H1 (cell line): ENCODE results near the gene ITGB1BP1. TPM values are rescaled to one million over a fixed set of nuclear protein-coding genes. Genes with fewer than 3 reads are reported as not detected.

Source experiments
- CTCF ChIA-PET: fragments of 300-600 bp; sonication (Branson Sonifier 250); formaldehyde crosslinking; loops from one replicate; lab custom pipeline; 2021; ENCODE audit not compliant: partially characterized antibody; lab: Charles Lee
- POLR2A ChIA-PET: fragments of 300-600 bp; sonication (Branson Sonifier 250); formaldehyde crosslinking; loops from one replicate; lab custom pipeline; 2021; ENCODE audit warnings: inconsistent platforms; ENCODE audit not compliant: partially characterized antibody; lab: Charles Lee
- DNase-seq, 2 experiments: peaks; one replicate each; pipeline versions ENCODE4 v3.0.0 to v3.0.0-alpha.2; 2010 to 2022; ENCODE audit warnings: low spot score in 2 of 2, low read depth in 1 of 2, mixed read lengths in 1 of 2
- FAIRE-seq: peaks from 2 replicates; lab custom pipeline; 2011; peaks lifted over from hg19 to GRCh38; lab: Jason Lieb, UNC
- H2AFZ ChIP-seq: 2 replicates; pipeline ENCODE4 v1.8.1; 2012; ENCODE audit warnings: low read length, inconsistent platforms
- H2AK5ac ChIP-seq: 2 replicates; pipeline ENCODE4 v1.6.1; 2013; ENCODE audit warnings: low read depth, low read length
- H2BK120ac ChIP-seq: replicated peaks from 2 replicates; pipeline ENCODE3; 2013; ENCODE audit warnings: low read depth, low read length, inconsistent platforms
- H2BK12ac ChIP-seq: 2 replicates; pipeline ENCODE4 v1.6.1; 2013; ENCODE audit warnings: low read depth, low read length
- H2BK15ac ChIP-seq: 2 replicates; pipeline ENCODE4 v1.6.1; 2013; ENCODE audit warnings: low read length
- H2BK20ac ChIP-seq: 2 replicates; pipeline ENCODE4 v1.6.1; 2013; ENCODE audit warnings: low read length
- H2BK5ac ChIP-seq: 2 replicates; pipeline ENCODE4 v1.6.1; 2013; ENCODE audit warnings: low read depth, low read length
- H3K14ac ChIP-seq: 2 replicates; pipeline ENCODE4 v1.6.1; 2013; ENCODE audit warnings: inconsistent platforms; ENCODE audit not compliant: insufficient read length
- H3K18ac ChIP-seq: 2 replicates; pipeline ENCODE4 v1.6.1; 2013; ENCODE audit warnings: low read length; ENCODE audit errors: extremely low read depth
- H3K23ac ChIP-seq: 2 replicates; pipeline ENCODE4 v1.6.1; 2013; ENCODE audit warnings: inconsistent platforms; ENCODE audit not compliant: insufficient read length
- H3K23me2 ChIP-seq: 2 replicates; pipeline ENCODE4 v1.6.1; 2013; ENCODE audit warnings: low read depth, low read length
- H3K27ac ChIP-seq: 2 replicates; pipeline ENCODE4 v1.6.1; 2011; ENCODE audit warnings: low read depth, low read length, inconsistent platforms
- H3K27me3 ChIP-seq, 4 experiments: replicated peaks in 1 of 4; 1 replicate in 1 of 4; 2 replicates in 3 of 4; pipeline versions ENCODE4 v1.6.1 to v1.8.1; 2011 to 2013; ENCODE audit warnings: low read length in 3 of 4, mild to moderate bottlenecking in 3 of 4, inconsistent platforms in 2 of 4, mixed read lengths in 2 of 4, moderate library complexity in 1 of 4; ENCODE audit not compliant: control insufficient read depth in 3 of 4, insufficient read depth in 3 of 4; ENCODE audit errors: extremely low read depth in 1 of 4
- H3K36me3 ChIP-seq, 4 experiments: 2 replicates each; pipeline versions ENCODE4 v1.6.1 to v1.8.1; 2011 to 2013; ENCODE audit warnings: mild to moderate bottlenecking in 4 of 4, low read length in 3 of 4, moderate library complexity in 2 of 4, control low read depth in 1 of 4, inconsistent platforms in 1 of 4; ENCODE audit not compliant: insufficient read depth in 4 of 4, control insufficient read depth in 2 of 4
- H3K4ac ChIP-seq: replicated peaks from 2 replicates; pipeline ENCODE3; 2013; ENCODE audit warnings: low read length, low read depth, mixed read lengths, inconsistent platforms; ENCODE audit not compliant: insufficient read length
- H3K4me1 ChIP-seq, 4 experiments: replicated peaks in 1 of 4; 1 replicate in 1 of 4; 2 replicates in 3 of 4; pipeline versions ENCODE4 v1.6.1 to v1.8.1; 2011 to 2013; ENCODE audit warnings: low read length in 3 of 4, inconsistent platforms in 2 of 4, mixed read lengths in 1 of 4; ENCODE audit not compliant: insufficient read depth in 4 of 4, control insufficient read depth in 3 of 4
- H3K4me2 ChIP-seq, 2 experiments: 2 replicates each; pipeline versions ENCODE4 v1.6.1 to v1.8.1; 2011 to 2013; ENCODE audit warnings: low read depth in 2 of 2, low read length in 2 of 2, control low read depth in 1 of 2, inconsistent platforms in 1 of 2, mild to moderate bottlenecking in 1 of 2; ENCODE audit not compliant: insufficient read depth in 1 of 2
- H3K4me3 ChIP-seq, 4 experiments: fragments of 200-600, 300-600 bp in 1 of 4; sonication (generic), shearing (Covaris generic), sonication (Bioruptor Twin) in 1 of 4; 2 replicates each; pipeline versions ENCODE4 v1.5.1 to v1.8.1; 2011 to 2016; ENCODE audit warnings: low read length in 4 of 4, low read depth in 3 of 4, control low read depth in 2 of 4, inconsistent platforms in 2 of 4, mild to moderate bottlenecking in 2 of 4, mixed read lengths in 1 of 4, moderate library complexity in 1 of 4; ENCODE audit not compliant: insufficient read depth in 2 of 4; ENCODE audit errors: extremely low read depth in 1 of 4
- H3K56ac ChIP-seq: replicated peaks from 2 replicates; pipeline ENCODE3; 2013; ENCODE audit warnings: low read depth, mild to moderate bottlenecking, mixed read lengths, low read length, inconsistent platforms; ENCODE audit not compliant: insufficient read length
- H3K79me1 ChIP-seq: 2 replicates; pipeline ENCODE4 v1.6.1; 2013; ENCODE audit warnings: low read depth, low read length, control low read depth
- H3K79me2 ChIP-seq, 2 experiments: 2 replicates each; pipeline versions ENCODE4 v1.6.1 to v1.8.1; 2012 to 2013; ENCODE audit warnings: low read length in 2 of 2, mild to moderate bottlenecking in 2 of 2, inconsistent platforms in 1 of 2; ENCODE audit not compliant: insufficient read depth in 2 of 2, control insufficient read depth in 1 of 2
- H3K9ac ChIP-seq, 4 experiments: replicated peaks in 1 of 4; 1 replicate in 1 of 4; 2 replicates in 3 of 4; pipeline versions ENCODE4 v1.6.1 to v1.8.1; 2011 to 2013; ENCODE audit warnings: low read depth in 3 of 4, low read length in 3 of 4, control low read depth in 2 of 4, mild to moderate bottlenecking in 2 of 4, moderate library complexity in 2 of 4, inconsistent platforms in 1 of 4; ENCODE audit errors: extremely low read depth in 1 of 4
- H3K9me3 ChIP-seq, 2 experiments: 2 replicates each; pipeline versions ENCODE4 v1.6.1 to v1.8.1; 2012 to 2013; ENCODE audit warnings: mild to moderate bottlenecking in 2 of 2, moderate library complexity in 2 of 2, control low read depth in 1 of 2, inconsistent platforms in 1 of 2, low read depth in 1 of 2, low read length in 1 of 2, mixed read lengths in 1 of 2; ENCODE audit not compliant: insufficient read depth in 2 of 2
- H4K20me1 ChIP-seq, 2 experiments: replicated peaks in 1 of 2; 2 replicates each; pipeline versions ENCODE3 to v1.8.1; 2011 to 2013; ENCODE audit warnings: inconsistent platforms in 2 of 2, low read length in 2 of 2, mild to moderate bottlenecking in 1 of 2; ENCODE audit not compliant: insufficient read depth in 2 of 2, control insufficient read depth in 1 of 2
- H4K5ac ChIP-seq: 2 replicates; pipeline ENCODE4 v1.6.1; 2013; ENCODE audit warnings: low read length, low read depth, mixed read lengths, inconsistent platforms; ENCODE audit not compliant: insufficient read length
- H4K8ac ChIP-seq: 2 replicates; pipeline ENCODE4 v1.8.0; 2013; ENCODE audit warnings: mild to moderate bottlenecking, moderate library complexity, low read length, inconsistent platforms; ENCODE audit not compliant: insufficient read depth; ENCODE audit errors: extremely low read depth
- H4K91ac ChIP-seq: replicated peaks from 2 replicates; pipeline ENCODE3; 2013; ENCODE audit warnings: low read length, mixed read lengths, inconsistent platforms; ENCODE audit not compliant: insufficient read length
- BACH1 ChIP-seq: IDR thresholded peaks from 2 replicates; pipeline ENCODE4 v1.6.1; 2012; ENCODE audit warnings: low read length, improper control_type of control experiment
- EZH2 ChIP-seq: fragments of 200-600 bp; sonication (generic); IDR thresholded peaks from 2 replicates; pipeline ENCODE4 v1.7.1; 2012; ENCODE audit warnings: low read depth, mild to moderate bottlenecking, moderate library complexity, low read length, inconsistent platforms; ENCODE audit not compliant: severe bottlenecking
- PHF8 ChIP-seq: fragments of 200-600 bp; sonication (generic); conservative IDR thresholded peaks from 2 replicates; pipeline ENCODE4 v1.7.1; 2012; ENCODE audit warnings: low read depth, mild to moderate bottlenecking, inconsistent platforms, low read length, moderate library complexity
- RNF2 ChIP-seq: fragments of 200-900, 300-1000 bp; sonication (generic); IDR thresholded peaks from 2 replicates; pipeline ENCODE4 v1.7.1; 2016; ENCODE audit warnings: borderline replicate concordance, low read depth, mild to moderate bottlenecking, antibody characterized with exemption, low read length; ENCODE audit not compliant: poor library complexity, severe bottlenecking; ENCODE audit errors: missing control alignments
- SIX5 ChIP-seq: IDR thresholded peaks from 2 replicates; pipeline ENCODE4 v1.6.1; 2011; ENCODE audit warnings: mild to moderate bottlenecking, low read depth, low read length
- SP4 ChIP-seq: IDR thresholded peaks from 2 replicates; pipeline ENCODE4 v1.6.1; 2012; ENCODE audit warnings: low read length, inconsistent platforms
- SUZ12 ChIP-seq: fragments of 200-600 bp; sonication (generic); IDR thresholded peaks from 2 replicates; pipeline ENCODE4 v1.6.1; 2012; ENCODE audit warnings: mild to moderate bottlenecking, inconsistent platforms, low read length, moderate library complexity, mixed read lengths
- TBP ChIP-seq: IDR thresholded peaks from 2 replicates; pipeline ENCODE4 v1.6.1; 2011; ENCODE audit warnings: low read depth, low read length, improper control_type of control experiment
- ZNF274 ChIP-seq: IDR thresholded peaks from 2 replicates; pipeline ENCODE4 v1.7.0; 2012; ENCODE audit warnings: low read length, borderline replicate concordance; ENCODE audit errors: extremely low read depth
- WGBS, 2 experiments: shearing (Covaris generic) in 1 of 2; methylation state at CpG; one replicate each; pipeline versions ENCODE4 v1.1.6 to v1.1.7; 2013 to 2015; ENCODE audit warnings: low lambda C conversion rate in 2 of 2, mixed read lengths in 2 of 2, inconsistent platforms in 1 of 2, low coverage in 1 of 2, missing lambda C conversion rate in 1 of 2; ENCODE audit not compliant: insufficient replicate concordance in 2 of 2, insufficient coverage in 1 of 2, insufficient read length in 1 of 2; ENCODE audit errors: extremely low coverage in 1 of 2, missing lambda C conversion rate in 1 of 2; 5-methylcytosine and 5-hydroxymethylcytosine counted together
- polyA plus RNA-seq, 7 experiments: library from polyadenylated mRNA; depleted of rRNA in 3 of 7; stranded (reverse) in 5 of 7; unstranded in 2 of 7; fragments of >200 nt in 5 of 7; fragments of 200-250 nt in 2 of 7; gene quantifications; 1 replicate in 5 of 7; 2 replicates in 1 of 7; 4 replicates in 1 of 7; pipeline versions ENCODE4 v1.2.1 to v1.2.3, GENCODE V29; 2011 to 2013; ENCODE audit warnings: missing spikeins in 2 of 7, mixed read lengths in 2 of 7
- total RNA-seq: library from RNA; stranded (reverse); fragmentation: NEBNext Ultra II Directional; extraction: Animal tissue kit (Norgen Biotek cat#: 25700); gene quantifications from 2 replicates; pipeline ENCODE4 v1.2.1, GENCODE V29; 2021
- TF ChIP-seq, protein P1 (sequence below), 3 experiments: IDR thresholded peaks; 1 replicate in 2 of 3; 2 replicates in 1 of 3; pipeline versions ENCODE4 v1.5.1 to v1.6.1; 2011; ENCODE audit warnings: low read length in 3 of 3, mild to moderate bottlenecking in 3 of 3, inconsistent platforms in 2 of 3, low read depth in 1 of 3, moderate library complexity in 1 of 3; ENCODE audit not compliant: insufficient read depth in 1 of 3; ENCODE audit errors: control extremely low read depth in 1 of 3

The ITGB1BP1 gene
- total and polyA plus RNA-seq, 2 of the 8 experiments (the other 6 are each of a cell fraction or from before 2014, with no cell fraction given), result 16.1 to 45.4 TPM

DNA sequence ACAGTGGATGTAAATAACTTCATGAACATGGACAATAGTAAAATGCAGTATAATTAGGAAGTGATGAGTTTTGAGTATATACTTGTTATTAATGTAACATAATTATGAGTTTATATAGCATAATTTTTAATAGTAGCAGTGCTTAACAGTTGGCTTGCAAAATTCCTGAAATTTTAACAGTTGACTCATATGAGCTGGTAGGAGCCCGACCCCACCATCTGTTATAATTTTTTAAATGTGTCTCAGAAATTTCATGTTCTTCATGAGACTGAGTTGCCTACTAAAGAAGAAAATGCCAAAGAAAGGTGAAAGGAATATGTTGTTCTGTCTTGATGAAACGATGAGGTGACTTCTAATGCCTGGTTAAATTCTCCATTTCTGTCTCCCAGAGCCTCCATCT, 62.6 kb downstream of the ITGB1BP1 start:
- no peak overlapping the region for H3K14ac ChIP-seq
- no peaks in the 10 kb centered on the region for H3K79me1 ChIP-seq
- H4K8ac ChIP-seq, result no peak overlapping the region
- H3K23ac ChIP-seq, result no peak overlapping the region
- POLR2A ChIA-PET, result interaction anchor here (0.6 kb wide), 1 partner anchor 112 kb away, joined by 5 read pairs; no protein-coding TSS in a partner anchor
- H3K4ac ChIP-seq, result no peak overlapping the region
- H3K4me2 ChIP-seq, result no peak overlapping the region
- CTCF ChIA-PET, result no interaction called here
- no peak overlapping the region for H2BK15ac ChIP-seq
- H4K20me1 ChIP-seq, result no peaks in the 10 kb centered on the region
- H3K27me3 ChIP-seq, result no peaks in the 10 kb centered on the region
- no peak overlapping the region for H4K91ac ChIP-seq
- no peak overlapping the region for H4K5ac ChIP-seq
- FAIRE-seq (no peak), DNase-seq (no peak)
- no peak overlapping the region for H3K27ac ChIP-seq
- H3K4me1 ChIP-seq, result peaks cover 0 to 6% (median 4%) of the 10 kb centered on the region in 4 experiments; a peak in 4 of 7 replicates
- 79% methylated on average over 2 of the region's 2 CpGs; no CpG with 5 or more reads in 1 of the 2 experiments for WGBS, 2 experiments
- H2BK20ac ChIP-seq, result no peak overlapping the region
- H3K4me3 ChIP-seq, result no peak overlapping the region
- H3K23me2 ChIP-seq, result no peaks in the 10 kb centered on the region
- no peak overlapping the region for H3K56ac ChIP-seq
- H3K18ac ChIP-seq, result no peak overlapping the region
- no peak overlapping the region for H2AK5ac ChIP-seq
- no peak overlapping the region for H3K9ac ChIP-seq
- H2BK12ac ChIP-seq, result no peak overlapping the region
- no peak overlapping the region for H2BK120ac ChIP-seq
- no peaks in the 10 kb centered on the region for H3K79me2 ChIP-seq
- peaks cover 0 to 8% (median 1%) of the 10 kb centered on the region in 4 experiments; a peak in 5 of 8 replicates for H3K36me3 ChIP-seq
- no peak overlapping the region for H2BK5ac ChIP-seq
- H3K9me3 ChIP-seq, result no peaks in the 10 kb centered on the region
- no peak overlapping the region for H2AFZ ChIP-seq
- no peak for TF ChIP-seq BACH1
- no peak for TF ChIP-seq SP4
- no peak for TF ChIP-seq PHF8
- TF ChIP-seq SUZ12, result no peak
- no peak for TF ChIP-seq RNF2
- no peak for TF ChIP-seq SIX5
- TF ChIP-seq EZH2, result no peak
- TF ChIP-seq, protein P1, sequence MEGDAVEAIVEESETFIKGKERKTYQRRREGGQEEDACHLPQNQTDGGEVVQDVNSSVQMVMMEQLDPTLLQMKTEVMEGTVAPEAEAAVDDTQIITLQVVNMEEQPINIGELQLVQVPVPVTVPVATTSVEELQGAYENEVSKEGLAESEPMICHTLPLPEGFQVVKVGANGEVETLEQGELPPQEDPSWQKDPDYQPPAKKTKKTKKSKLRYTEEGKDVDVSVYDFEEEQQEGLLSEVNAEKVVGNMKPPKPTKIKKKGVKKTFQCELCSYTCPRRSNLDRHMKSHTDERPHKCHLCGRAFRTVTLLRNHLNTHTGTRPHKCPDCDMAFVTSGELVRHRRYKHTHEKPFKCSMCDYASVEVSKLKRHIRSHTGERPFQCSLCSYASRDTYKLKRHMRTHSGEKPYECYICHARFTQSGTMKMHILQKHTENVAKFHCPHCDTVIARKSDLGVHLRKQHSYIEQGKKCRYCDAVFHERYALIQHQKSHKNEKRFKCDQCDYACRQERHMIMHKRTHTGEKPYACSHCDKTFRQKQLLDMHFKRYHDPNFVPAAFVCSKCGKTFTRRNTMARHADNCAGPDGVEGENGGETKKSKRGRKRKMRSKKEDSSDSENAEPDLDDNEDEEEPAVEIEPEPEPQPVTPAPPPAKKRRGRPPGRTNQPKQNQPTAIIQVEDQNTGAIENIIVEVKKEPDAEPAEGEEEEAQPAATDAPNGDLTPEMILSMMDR (IDR thresholded peaks at IDR 0.05; ENCODE audit: control extremely low read depth in 1 of 3, insufficient read depth in 1 of 3, low read depth in 1 of 3, low read length in 3 of 3), result no peak
- no peak for TF ChIP-seq TBP
- TF ChIP-seq ZNF274, result no peak
